ENCODE measurements around the gene NEURL3. TPM values are rescaled to one million over a fixed set of nuclear protein-coding genes. Genes with fewer than 3 reads are reported as not detected.
"Not testable (repeated sequence)": the region's sequence is repeated elsewhere in the genome, so short reads cannot be mapped to it uniquely, and the experiment has no call there.

NEURL3 gene
- not detected in 2 replicates for total RNA-seq (2022)
- Bru-seq, nascent RNA: percentile 8 among the genes with signal in this experiment
- BruChase-seq, experiment 1, labeled RNA remaining after a 6-hour chase: not detected
- BruChase-seq, experiment 2, labeled RNA remaining after a 2-hour chase: not detected
- long read RNA-seq: 0 reads

GRCh38 chr2:96505231-96505889 is at the start of gene NEURL3:
TSS of gene NEURL3 (minus strand) at chr2:96505357. CDS start at chr2:96505286, 71 bp downstream.
- peaks cover 3% of the 10 kb centered on the region for H3K27me3 Mint-ChIP-seq (ENCODE audit: insufficient read depth, unreplicated experiment)
- intact Hi-C loops (cut with micrococcal nuclease): loop anchor here (5.0 kb wide), 2 partner anchors 238 to 368 kb away; partner anchors contain the start of genes ASTL, CIAO1 and TMEM127
- no peak for TF ChIP-seq CTCF (IDR thresholded peaks at IDR 0.05; ENCODE audit: unreplicated experiment)
- no peak within 1 kb of the TSS for H3K27ac Mint-ChIP-seq (ENCODE audit: low read depth, unreplicated experiment)
- no peaks in the 10 kb centered on the region for H3K9me3 Mint-ChIP-seq (ENCODE audit: unreplicated experiment)
- POLR2A ChIA-PET: interaction anchor here (0.6 to 1.8 kb wide), 4 partner anchors 16 to 358 kb away, joined by 3 to 7 read pairs (median 3); partner anchors contain the start of gene SNRNP200
- H3K4me3 Mint-ChIP-seq (ENCODE audit: unreplicated experiment): no peak within 1 kb of the TSS
- peaks cover 16% of the 10 kb centered on the region for H3K4me1 Mint-ChIP-seq (ENCODE audit: insufficient read depth, unreplicated experiment)
- BruUV-seq (replicated peaks): no TSS peak
- DNase-seq (ENCODE audit: unreplicated experiment): peak; percentile 73
- CTCF ChIA-PET: interaction anchor here (0.7 to 13.3 kb wide), 7 partner anchors 20 to 174 kb away, joined by 3 to 360 read pairs (median 3); no protein-coding TSS in a partner anchor
- H3K36me3 Mint-ChIP-seq (ENCODE audit: insufficient read depth, unreplicated experiment): no peaks in the 10 kb centered on the region

- no peaks in the 10 kb centered on the region for H3K27me3 Mint-ChIP-seq (ENCODE audit: insufficient read depth, unreplicated experiment)
- peaks cover 7% of the 10 kb centered on the region for H3K9me3 Mint-ChIP-seq (ENCODE audit: unreplicated experiment)
- intact Hi-C loops (cut with micrococcal nuclease): loop anchor here (1.0 to 2.0 kb wide), 3 partner anchors 17 to 147 kb away; no protein-coding TSS in a partner anchor
- no peak overlapping the region for H3K27ac Mint-ChIP-seq (ENCODE audit: low read depth, unreplicated experiment)
- peaks cover 7% of the 10 kb centered on the region for H3K4me1 Mint-ChIP-seq (ENCODE audit: insufficient read depth, unreplicated experiment)
- BruUV-seq (replicated peaks): no TSS peak
- TF ChIP-seq CTCF (IDR thresholded peaks at IDR 0.05; ENCODE audit: unreplicated experiment): peak; percentile 89
- ChIA-PET CTCF (interaction anchor here (0.5 to 4.7 kb wide), 48 partner anchors 9 to 878 kb away, joined by 3 to 50 read pairs (median 4); partner anchors contain the start of genes NEURL3 and SNRNP200), POLR2A (interaction anchor here (0.6 to 3.7 kb wide), 8 partner anchors 11 to 291 kb away, joined by 3 to 19 read pairs (median 4); no protein-coding TSS in a partner anchor)
- DNase-seq (ENCODE audit: unreplicated experiment): peak; percentile 58
- H3K4me3 Mint-ChIP-seq (ENCODE audit: unreplicated experiment): no peak overlapping the region
- H3K36me3 Mint-ChIP-seq (ENCODE audit: insufficient read depth, unreplicated experiment): no peaks in the 10 kb centered on the region
These were observed 49.4 kb upstream of the NEURL3 start for GRCh38 chr2:96554293-96555145.

GRCh38 chr2:96553957-96554292 is 48.8 kb upstream of the NEURL3 start:
- not testable (repeated sequence) for H3K27ac Mint-ChIP-seq (ENCODE audit: low read depth, unreplicated experiment); BruUV-seq (replicated peaks); H3K4me1 Mint-ChIP-seq (ENCODE audit: insufficient read depth, unreplicated experiment); DNase-seq (ENCODE audit: unreplicated experiment); H3K27me3 Mint-ChIP-seq (ENCODE audit: insufficient read depth, unreplicated experiment); H3K4me3 Mint-ChIP-seq (ENCODE audit: unreplicated experiment); H3K9me3 Mint-ChIP-seq (ENCODE audit: unreplicated experiment); H3K36me3 Mint-ChIP-seq (ENCODE audit: insufficient read depth, unreplicated experiment)
- intact Hi-C loops (cut with micrococcal nuclease): loop anchor here (1.0 to 2.0 kb wide), 3 partner anchors 17 to 147 kb away; no protein-coding TSS in a partner anchor
- POLR2A ChIA-PET: interaction anchor here (0.6 to 3.7 kb wide), 6 partner anchors 10 to 246 kb away, joined by 3 to 19 read pairs (median 4); no protein-coding TSS in a partner anchor
- CTCF ChIA-PET: interaction anchor here (0.5 to 4.7 kb wide), 40 partner anchors 10 to 1973 kb away, joined by 3 to 50 read pairs (median 4); partner anchors contain the start of genes NEURL3 and SNRNP200

GRCh38 chr2:96553176-96553956 is 48.2 kb upstream of the NEURL3 start:
- Mint-ChIP-seq H3K27ac (ENCODE audit: low read depth, unreplicated experiment) (no peak overlapping the region), H3K9me3 (ENCODE audit: unreplicated experiment) (peaks cover 5% of the 10 kb centered on the region), H3K36me3 (ENCODE audit: insufficient read depth, unreplicated experiment) (no peaks in the 10 kb centered on the region), H3K4me3 (ENCODE audit: unreplicated experiment) (no peak overlapping the region), H3K27me3 (ENCODE audit: insufficient read depth, unreplicated experiment) (no peaks in the 10 kb centered on the region), H3K4me1 (ENCODE audit: insufficient read depth, unreplicated experiment) (peaks cover 7% of the 10 kb centered on the region)
- BruUV-seq (replicated peaks): no TSS peak
- no peak for TF ChIP-seq CTCF (IDR thresholded peaks at IDR 0.05; ENCODE audit: unreplicated experiment)
- POLR2A ChIA-PET: interaction anchor here (0.6 to 3.7 kb wide), 5 partner anchors 10 to 245 kb away, joined by 3 to 19 read pairs (median 4); no protein-coding TSS in a partner anchor
- DNase-seq (ENCODE audit: unreplicated experiment): no peak
- intact Hi-C loops (cut with micrococcal nuclease): no loop called here
- CTCF ChIA-PET: interaction anchor here (0.5 to 4.7 kb wide), 25 partner anchors 9 to 1974 kb away, joined by 3 to 50 read pairs (median 5); partner anchors contain the start of gene SNRNP200
